Measurements from ENCODE around the gene DSC3. TPM values are rescaled to one million over a fixed set of nuclear protein-coding genes. Genes with fewer than 3 reads are reported as not detected.
A peak's percentile ranks its signal among the peaks of the same experiment; 100 is the strongest.

Gene DSC3
- 2.2 and 2.9 TPM in 2 replicates for polyA plus RNA-seq (2011; rRNA removed)
- polyA plus RNA-seq (2012; cell fraction: cytosol; rRNA removed): 0.20 and 0.29 TPM in 2 replicates
- 0.19 and 0.49 TPM in 2 replicates for polyA plus RNA-seq (2012; cell fraction: nucleus; rRNA removed)
- 0.76 to 1.2 TPM (median 1.1 TPM) in 3 replicates for polyA plus RNA-seq (2017; fragmentation: RNase III; extraction: RNeasy Plus Mini Kit Qiagen cat#74134 plus additional on column Dnase treatment)
- polyA minus RNA-seq (2011; rRNA and poly(A)+ RNA removed): 0.78 and 0.95 TPM in 2 replicates

DNA sequence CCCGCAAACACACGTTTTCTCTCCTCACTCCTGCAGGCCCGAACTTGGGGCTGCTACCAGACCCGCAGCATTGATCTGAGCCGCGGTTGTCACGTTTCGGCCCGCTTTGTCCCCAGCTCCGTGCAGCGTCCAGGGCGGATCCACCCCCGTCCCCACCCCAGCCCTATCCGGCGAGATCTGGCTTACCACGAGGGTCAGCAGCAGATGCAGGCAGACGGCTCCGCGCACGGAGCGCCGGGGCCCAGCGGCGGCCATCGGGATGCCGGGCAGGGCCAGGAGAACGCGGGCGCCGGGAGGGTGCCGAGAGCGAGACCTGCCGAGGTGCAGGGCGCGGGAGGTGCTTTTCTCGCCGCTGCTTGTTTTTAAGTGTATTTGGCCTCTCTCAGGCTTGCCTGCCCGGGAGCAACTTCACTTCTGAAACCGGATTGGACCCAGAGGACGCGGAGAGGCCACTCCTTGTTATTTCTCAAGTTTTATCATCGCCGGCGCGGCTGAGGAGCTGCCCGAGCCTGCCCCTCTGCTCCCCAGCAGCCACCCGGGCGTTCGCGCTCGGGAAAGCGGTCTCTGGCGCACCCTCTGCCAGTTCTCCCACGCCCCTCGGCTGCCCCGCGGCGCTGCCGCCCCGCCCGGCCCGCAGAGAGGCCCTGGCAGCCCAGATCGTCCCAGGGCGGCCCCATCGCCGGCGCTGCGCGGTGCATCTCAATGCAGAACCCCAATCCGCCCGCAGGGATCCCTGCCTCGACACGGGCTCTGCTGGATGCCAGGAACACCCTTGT lies at the start of gene DSC3:
Gene DSC3 (minus strand): TSS at position 337 of the 776 bp plus-strand sequence. CDS start 82 bp downstream, at position 255.
- peak within 1 kb of the TSS; percentile 77 for H3K4me2 ChIP-seq
- 5% methylated on average over 16 of the region's 73 CpGs for WGBS (ENCODE audit: missing lambda C conversion rate)

DNA sequence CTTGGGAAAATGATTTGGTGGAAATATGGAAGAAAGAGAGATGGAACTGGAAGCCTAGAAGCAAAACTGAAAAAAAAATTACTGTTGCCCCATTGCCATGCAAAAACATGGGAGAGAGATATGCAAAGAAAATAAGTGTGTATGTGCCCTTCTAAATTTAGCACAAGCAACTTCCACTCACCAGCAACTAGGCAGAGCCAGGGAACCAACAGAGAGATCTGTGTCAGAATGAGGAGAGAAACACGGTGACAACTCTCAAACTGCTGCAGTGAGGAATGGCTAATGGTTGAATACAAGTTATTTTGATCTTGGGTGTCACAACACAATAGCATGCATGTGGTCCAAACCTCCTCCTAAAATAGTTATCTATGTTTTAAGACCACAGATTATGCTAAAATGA lies 48.8 kb upstream of the DSC3 start:
- Histone ChIP-seq H3K4me1 (no peaks in the 10 kb centered on the region), H3K4me3 (no peak overlapping the region), H3K27ac (no peak overlapping the region), H3K4me2 (no peak overlapping the region), H3K9me3 (no peaks in the 10 kb centered on the region)
- no peak for TF ChIP-seq CBX8 (IDR thresholded peaks at IDR 0.05)
- TF ChIP-seq FOXS1 (CRISPR knock-in tag; IDR thresholded peaks at IDR 0.05): no peak
- TF ChIP-seq, protein P1, sequence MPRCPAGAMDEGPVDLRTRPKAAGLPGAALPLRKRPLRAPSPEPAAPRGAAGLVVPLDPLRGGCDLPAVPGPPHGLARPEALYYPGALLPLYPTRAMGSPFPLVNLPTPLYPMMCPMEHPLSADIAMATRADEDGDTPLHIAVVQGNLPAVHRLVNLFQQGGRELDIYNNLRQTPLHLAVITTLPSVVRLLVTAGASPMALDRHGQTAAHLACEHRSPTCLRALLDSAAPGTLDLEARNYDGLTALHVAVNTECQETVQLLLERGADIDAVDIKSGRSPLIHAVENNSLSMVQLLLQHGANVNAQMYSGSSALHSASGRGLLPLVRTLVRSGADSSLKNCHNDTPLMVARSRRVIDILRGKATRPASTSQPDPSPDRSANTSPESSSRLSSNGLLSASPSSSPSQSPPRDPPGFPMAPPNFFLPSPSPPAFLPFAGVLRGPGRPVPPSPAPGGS (IDR thresholded peaks at IDR 0.05): no peak
- no peak for TF ChIP-seq CHD4 (IDR thresholded peaks at IDR 0.05; ENCODE audit: borderline replicate concordance)
- no peak for TF ChIP-seq BHLHE40 (IDR thresholded peaks at IDR 0.05; ENCODE audit: low read depth, low read length)
- no peak for TF ChIP-seq JUN (IDR thresholded peaks at IDR 0.05)
- TF ChIP-seq, protein P2, sequence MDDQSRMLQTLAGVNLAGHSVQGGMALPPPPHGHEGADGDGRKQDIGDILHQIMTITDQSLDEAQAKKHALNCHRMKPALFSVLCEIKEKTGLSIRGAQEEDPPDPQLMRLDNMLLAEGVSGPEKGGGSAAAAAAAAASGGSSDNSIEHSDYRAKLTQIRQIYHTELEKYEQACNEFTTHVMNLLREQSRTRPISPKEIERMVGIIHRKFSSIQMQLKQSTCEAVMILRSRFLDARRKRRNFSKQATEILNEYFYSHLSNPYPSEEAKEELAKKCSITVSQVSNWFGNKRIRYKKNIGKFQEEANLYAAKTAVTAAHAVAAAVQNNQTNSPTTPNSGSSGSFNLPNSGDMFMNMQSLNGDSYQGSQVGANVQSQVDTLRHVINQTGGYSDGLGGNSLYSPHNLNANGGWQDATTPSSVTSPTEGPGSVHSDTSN (IDR thresholded peaks at IDR 0.05): no peak
- TF ChIP-seq GATA3 (IDR thresholded peaks at IDR 0.05; ENCODE audit: borderline replicate concordance): no peak
- TF ChIP-seq, protein P3, sequence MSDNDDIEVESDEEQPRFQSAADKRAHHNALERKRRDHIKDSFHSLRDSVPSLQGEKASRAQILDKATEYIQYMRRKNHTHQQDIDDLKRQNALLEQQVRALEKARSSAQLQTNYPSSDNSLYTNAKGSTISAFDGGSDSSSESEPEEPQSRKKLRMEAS (IDR thresholded peaks at IDR 0.05): no peak
- TF ChIP-seq CBX2 (IDR thresholded peaks at IDR 0.05; ENCODE audit: borderline replicate concordance, low read depth): no peak
- no peak for TF ChIP-seq JUNB (IDR thresholded peaks at IDR 0.05)
- TF ChIP-seq RAD21 (conservative IDR thresholded peaks at IDR 0.05 in 1 of 2, IDR thresholded peaks at IDR 0.05 in 1 of 2): no peak
- no peak for TF ChIP-seq HDAC2 (IDR thresholded peaks at IDR 0.05)
- TF ChIP-seq HOXA7 (CRISPR knock-in tag; IDR thresholded peaks at IDR 0.05): no peak
- no peak for TF ChIP-seq POLR2AphosphoS2 (conservative IDR thresholded peaks at IDR 0.05; ENCODE audit: low read length)
- 94% methylated on average over 1 of the region's 1 CpG for WGBS (ENCODE audit: missing lambda C conversion rate)
- ChIA-PET CTCF (no interaction called here), POLR2A (no interaction called here)
- DNase-seq (ENCODE audit: low read depth in 1 of 2, low spot score in 1 of 2) (no peak), ATAC-seq (no peak), FAIRE-seq (no peak)

More for the DNA sequence above, at the start of gene DSC3:
- ChIA-PET POLR2A (no interaction called here), CTCF (interaction anchor here (0.8 kb wide), 1 partner anchor 17 kb away, joined by 3 read pairs; no protein-coding TSS in a partner anchor)
- FAIRE-seq: no peak
- Histone ChIP-seq H3K4me3 (peak within 1 kb of the TSS; percentile 45), H3K4me1 (no peaks in the 10 kb centered on the region), H3K9me3 (no peaks in the 10 kb centered on the region), H3K27ac (peak within 1 kb of the TSS; percentile 64 to 79)
- TF ChIP-seq FOSL2 (IDR thresholded peaks at IDR 0.05): no peak
- no peak for TF ChIP-seq FOSL2 (CRISPR knock-in tag; IDR thresholded peaks at IDR 0.05)
- TF ChIP-seq CBX2 (IDR thresholded peaks at IDR 0.05; ENCODE audit: borderline replicate concordance, low read depth): no peak
- TF ChIP-seq RAD21 (conservative IDR thresholded peaks at IDR 0.05 in 1 of 2, IDR thresholded peaks at IDR 0.05 in 1 of 2): no peak
- TF ChIP-seq, protein P4, sequence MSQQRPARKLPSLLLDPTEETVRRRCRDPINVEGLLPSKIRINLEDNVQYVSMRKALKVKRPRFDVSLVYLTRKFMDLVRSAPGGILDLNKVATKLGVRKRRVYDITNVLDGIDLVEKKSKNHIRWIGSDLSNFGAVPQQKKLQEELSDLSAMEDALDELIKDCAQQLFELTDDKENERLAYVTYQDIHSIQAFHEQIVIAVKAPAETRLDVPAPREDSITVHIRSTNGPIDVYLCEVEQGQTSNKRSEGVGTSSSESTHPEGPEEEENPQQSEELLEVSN (IDR thresholded peaks at IDR 0.05; ENCODE audit: borderline replicate concordance, low read depth): no peak
- no peak for TF ChIP-seq NFE2L2 (conservative IDR thresholded peaks at IDR 0.05; ENCODE audit: low read length)
- TF ChIP-seq CBX8 (IDR thresholded peaks at IDR 0.05): no peak
- TF ChIP-seq RFX5 (IDR thresholded peaks at IDR 0.05): no peak
- DNase-seq (ENCODE audit: low read depth in 1 of 2, low spot score in 1 of 2): peak; percentile 39 to 51
- peak; percentile 93 to 94 for ATAC-seq

DNA sequence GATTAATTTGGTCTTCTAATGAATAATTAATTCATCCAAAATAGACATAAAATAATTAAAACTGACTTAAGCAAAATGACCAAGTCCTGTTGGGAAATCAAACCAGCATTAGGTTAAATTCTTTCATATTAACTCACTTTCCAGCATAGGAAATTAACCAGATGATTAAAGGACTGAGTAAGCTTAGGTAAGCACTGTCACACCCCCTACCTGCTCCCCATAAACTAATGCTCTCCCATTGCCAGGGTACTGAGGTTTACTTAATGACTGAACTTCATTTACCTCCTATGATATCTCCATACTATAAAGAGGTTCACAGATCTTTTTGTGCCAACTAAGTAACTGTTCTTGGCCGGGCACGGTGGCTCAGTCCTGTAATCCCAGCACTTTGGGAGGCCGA lies 46.0 kb upstream of the DSC3 start:
- TF ChIP-seq HDAC2 (IDR thresholded peaks at IDR 0.05) (no peak), ZNF302 (CRISPR knock-in tag; IDR thresholded peaks at IDR 0.05) (no peak), RARB (CRISPR knock-in tag; IDR thresholded peaks at IDR 0.05) (no peak), ZFP36 (IDR thresholded peaks at IDR 0.05; ENCODE audit: borderline replicate concordance, partially characterized antibody) (no peak), HEYL (CRISPR knock-in tag; IDR thresholded peaks at IDR 0.05) (no peak), RAD21 (conservative IDR thresholded peaks at IDR 0.05 in 1 of 2, IDR thresholded peaks at IDR 0.05 in 1 of 2) (no peak), HOXB5 (CRISPR knock-in tag; IDR thresholded peaks at IDR 0.05) (no peak), HOXA7 (CRISPR knock-in tag; IDR thresholded peaks at IDR 0.05) (no peak)
- TF ChIP-seq, protein P5, sequence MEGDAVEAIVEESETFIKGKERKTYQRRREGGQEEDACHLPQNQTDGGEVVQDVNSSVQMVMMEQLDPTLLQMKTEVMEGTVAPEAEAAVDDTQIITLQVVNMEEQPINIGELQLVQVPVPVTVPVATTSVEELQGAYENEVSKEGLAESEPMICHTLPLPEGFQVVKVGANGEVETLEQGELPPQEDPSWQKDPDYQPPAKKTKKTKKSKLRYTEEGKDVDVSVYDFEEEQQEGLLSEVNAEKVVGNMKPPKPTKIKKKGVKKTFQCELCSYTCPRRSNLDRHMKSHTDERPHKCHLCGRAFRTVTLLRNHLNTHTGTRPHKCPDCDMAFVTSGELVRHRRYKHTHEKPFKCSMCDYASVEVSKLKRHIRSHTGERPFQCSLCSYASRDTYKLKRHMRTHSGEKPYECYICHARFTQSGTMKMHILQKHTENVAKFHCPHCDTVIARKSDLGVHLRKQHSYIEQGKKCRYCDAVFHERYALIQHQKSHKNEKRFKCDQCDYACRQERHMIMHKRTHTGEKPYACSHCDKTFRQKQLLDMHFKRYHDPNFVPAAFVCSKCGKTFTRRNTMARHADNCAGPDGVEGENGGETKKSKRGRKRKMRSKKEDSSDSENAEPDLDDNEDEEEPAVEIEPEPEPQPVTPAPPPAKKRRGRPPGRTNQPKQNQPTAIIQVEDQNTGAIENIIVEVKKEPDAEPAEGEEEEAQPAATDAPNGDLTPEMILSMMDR (IDR thresholded peaks at IDR 0.05): no peak
- Histone ChIP-seq H3K4me2 (no peak overlapping the region), H3K27ac (no peak overlapping the region), H3K9me3 (no peaks in the 10 kb centered on the region), H3K4me1 (no peaks in the 10 kb centered on the region), H3K4me3 (no peak overlapping the region)
- WGBS (ENCODE audit: missing lambda C conversion rate): 95% methylated on average over 3 of the region's 3 CpGs
- ATAC-seq: no peak
- no peak for DNase-seq (ENCODE audit: low read depth in 1 of 2, low spot score in 1 of 2)
- CTCF ChIA-PET: no interaction called here
- FAIRE-seq: no peak
- POLR2A ChIA-PET: no interaction called here
